Heart left ventricle (tissue), 16 donors: ENCODE measurements around the gene CDH13. TPM values are rescaled to one million over a fixed set of nuclear protein-coding genes. Genes with fewer than 3 reads are reported as not detected.

ENCODE experiments used
- ATAC-seq, 4 donors: fragments of 200-7000 bp; cut with Tn5 transposase; one replicate each; pipeline ENCODE4 v1.9.1; 2020 to 2022; ENCODE audit warnings: moderate library complexity in 4 of 4, mild to moderate bottlenecking in 3 of 4, moderate number of reproducible peaks in 1 of 4
- DNase-seq, 5 donors: peaks; one replicate each; pipeline ENCODE4 v3.0.0-alpha.2; 2020
- H3K27ac ChIP-seq, 12 donors: fragments of 200-600 bp; sonication (generic) in 4 of 12; one replicate each; pipeline versions ENCODE4 v1.5.0 to v1.8.0; 2016 to 2022; ENCODE audit warnings: mild to moderate bottlenecking in 2 of 12
- H3K27me3 ChIP-seq, 9 donors: fragments of 200-600 bp; sonication (generic) in 2 of 9; one replicate each; pipeline versions ENCODE4 v1.5.1 to v1.8.0; 2016 to 2022; ENCODE audit warnings: mild to moderate bottlenecking in 3 of 9
- H3K36me3 ChIP-seq, 9 donors: fragments of 200-600 bp; sonication (generic) in 2 of 9; one replicate each; pipeline versions ENCODE4 v1.5.0 to v1.8.0; 2018 to 2022; ENCODE audit warnings: mild to moderate bottlenecking in 2 of 9
- H3K4me1 ChIP-seq, 12 donors: fragments of 200-600 bp; sonication (generic) in 4 of 12; one replicate each; pipeline versions ENCODE4 v1.5.0 to v1.8.0; 2016 to 2022; ENCODE audit warnings: mild to moderate bottlenecking in 3 of 12
- H3K4me3 ChIP-seq, 12 donors: fragments of 200-600 bp; sonication (generic) in 4 of 12; one replicate each; pipeline versions ENCODE4 v1.5.0 to v1.8.0; 2017 to 2022; ENCODE audit warnings: mild to moderate bottlenecking in 9 of 12, moderate library complexity in 4 of 12
- H3K9me3 ChIP-seq, 12 donors: fragments of 200-600 bp; sonication (generic) in 4 of 12; one replicate each; pipeline versions ENCODE4 v1.5.0 to v1.8.0; 2016 to 2022; ENCODE audit warnings: mild to moderate bottlenecking in 1 of 12
- POLR2A ChIP-seq, 2 donors: fragments of 450-650 bp; IDR thresholded peaks; one replicate each; pipeline ENCODE4 v1.6.1; 2017; ENCODE audit warnings: antibody characterized with exemption in 2 of 2, mild to moderate bottlenecking in 2 of 2, moderate library complexity in 2 of 2
- WGBS, 4 donors: extraction: QIAGEN DNeasy Blood & Tissue Kit in 2 of 4; methylation state at CpG; one replicate each; pipeline versions ENCODE4 v1.1.5 to v1.1.7; 2013 to 2018; 5-methylcytosine and 5-hydroxymethylcytosine counted together
- intact Hi-C, 10 donors: fragments of 100-400 bp; cut with DNase I; formaldehyde crosslinking; loops; one replicate each; pipeline versions ENCODE4 v1.11.1 to v1.14.2; 2022
- polyA plus RNA-seq, 2 donors: library from polyadenylated mRNA; stranded (reverse); fragments of 200-250 nt; gene quantifications; one replicate each; pipeline ENCODE4 v1.2.3, GENCODE V29; 2013
- total RNA-seq, 9 donors: library from RNA; depleted of rRNA in 2 of 9; stranded (reverse); fragments of >200 nt in 2 of 9; fragmentation: NEBNext Ultra II Directional in 3 of 9; extraction: Animal tissue kit (Norgen Biotek cat#: 25700) in 3 of 9; gene quantifications; one replicate each; pipeline versions ENCODE4 v1.1.0 to v1.2.4, GENCODE V29; 2016 to 2023
- TF ChIP-seq, protein P1 (sequence below), 12 donors: fragments of 200-600 bp; sonication (generic) in 4 of 12; IDR thresholded peaks; one replicate each; pipeline versions ENCODE4 v1.5.0 to v1.8.0; 2018 to 2022; ENCODE audit warnings: antibody characterized with exemption in 12 of 12, mild to moderate bottlenecking in 5 of 12
- donor health status: ischemic (EF 13 %, LVEDD 7.1; RV severe dilation, severe dysfunction).
- donor health status: healthy with polysubstance abuse.
- donor health status: DM: no; HTN: yes; CAD: no.
- donor health status: DM: no; HTN: no; CAD: no.
- donor health status: ischemic (EF 25% LVEDD 6.9; RV normal size, moderate dysfunction).
- donor health status: ischemic (EF 25% LVEDD 5.7; RV mildly dilated, moderate dysfunction).
- donor health status: healthy.
- donor health status: DM: yes; HTN: yes; CAD: no.
- donor health status: ischemic (EF 35%, LVEDD 5.7; RV mildly dilated, moderate dysfunction).
- donor health status: nonischemic (EF 11% LVEDD 7.7; RV severe dilation, severe dysfunction).
- donor health status: DM: yes; HTN: yes; CAD: no.
- donor health status: PGD.
- donor health status: ischemic (EF 29% LVEDD 5.4; RV normal size, mild dysfunction).
- donor health status: nonischemic (EF 23%, LVEDD 6.1; RV moderate dilation, normal function).

CDH13 gene
- total and polyA plus RNA-seq, 11 donors: 15.0 to 172 (median 137) TPM

DNA sequence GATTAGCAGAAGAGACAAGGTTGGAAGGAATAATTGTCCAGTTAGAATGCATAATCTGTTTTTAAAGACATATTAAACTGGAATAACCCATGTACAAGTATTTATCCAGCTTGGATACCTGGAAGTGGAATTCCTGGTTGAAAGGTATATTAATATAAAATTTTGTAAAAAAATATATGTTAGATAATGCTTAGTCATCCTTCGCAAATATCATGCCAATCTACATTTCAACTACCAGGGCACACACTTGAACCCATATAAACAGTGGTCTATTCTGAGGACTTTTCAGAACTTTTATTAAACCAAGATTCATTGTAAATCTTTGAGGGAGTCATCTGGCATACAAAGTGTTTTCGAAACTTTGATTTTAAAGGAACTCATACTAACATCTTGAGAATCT is 911.9 kb downstream of the CDH13 start:
- H3K27ac ChIP-seq: no peak overlapping the region
- no peak overlapping the region for H3K4me3 ChIP-seq
- ATAC-seq: no peak
- 95 to 99% (median 97%) methylated on average over 2 of the region's 2 CpGs for WGBS, 4 donors
- no peaks in the 10 kb centered on the region for H3K9me3 ChIP-seq
- H3K4me1 ChIP-seq: no peaks in the 10 kb centered on the region
- intact Hi-C loops: no loop called here
- H3K27me3 ChIP-seq: no peaks in the 10 kb centered on the region
- no peak for TF ChIP-seq POLR2A (IDR thresholded peaks at IDR 0.05)
- TF ChIP-seq, protein P1, sequence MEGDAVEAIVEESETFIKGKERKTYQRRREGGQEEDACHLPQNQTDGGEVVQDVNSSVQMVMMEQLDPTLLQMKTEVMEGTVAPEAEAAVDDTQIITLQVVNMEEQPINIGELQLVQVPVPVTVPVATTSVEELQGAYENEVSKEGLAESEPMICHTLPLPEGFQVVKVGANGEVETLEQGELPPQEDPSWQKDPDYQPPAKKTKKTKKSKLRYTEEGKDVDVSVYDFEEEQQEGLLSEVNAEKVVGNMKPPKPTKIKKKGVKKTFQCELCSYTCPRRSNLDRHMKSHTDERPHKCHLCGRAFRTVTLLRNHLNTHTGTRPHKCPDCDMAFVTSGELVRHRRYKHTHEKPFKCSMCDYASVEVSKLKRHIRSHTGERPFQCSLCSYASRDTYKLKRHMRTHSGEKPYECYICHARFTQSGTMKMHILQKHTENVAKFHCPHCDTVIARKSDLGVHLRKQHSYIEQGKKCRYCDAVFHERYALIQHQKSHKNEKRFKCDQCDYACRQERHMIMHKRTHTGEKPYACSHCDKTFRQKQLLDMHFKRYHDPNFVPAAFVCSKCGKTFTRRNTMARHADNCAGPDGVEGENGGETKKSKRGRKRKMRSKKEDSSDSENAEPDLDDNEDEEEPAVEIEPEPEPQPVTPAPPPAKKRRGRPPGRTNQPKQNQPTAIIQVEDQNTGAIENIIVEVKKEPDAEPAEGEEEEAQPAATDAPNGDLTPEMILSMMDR (IDR thresholded peaks at IDR 0.05): no peak
- no peak for DNase-seq
- H3K36me3 ChIP-seq: no peaks in the 10 kb centered on the region

DNA sequence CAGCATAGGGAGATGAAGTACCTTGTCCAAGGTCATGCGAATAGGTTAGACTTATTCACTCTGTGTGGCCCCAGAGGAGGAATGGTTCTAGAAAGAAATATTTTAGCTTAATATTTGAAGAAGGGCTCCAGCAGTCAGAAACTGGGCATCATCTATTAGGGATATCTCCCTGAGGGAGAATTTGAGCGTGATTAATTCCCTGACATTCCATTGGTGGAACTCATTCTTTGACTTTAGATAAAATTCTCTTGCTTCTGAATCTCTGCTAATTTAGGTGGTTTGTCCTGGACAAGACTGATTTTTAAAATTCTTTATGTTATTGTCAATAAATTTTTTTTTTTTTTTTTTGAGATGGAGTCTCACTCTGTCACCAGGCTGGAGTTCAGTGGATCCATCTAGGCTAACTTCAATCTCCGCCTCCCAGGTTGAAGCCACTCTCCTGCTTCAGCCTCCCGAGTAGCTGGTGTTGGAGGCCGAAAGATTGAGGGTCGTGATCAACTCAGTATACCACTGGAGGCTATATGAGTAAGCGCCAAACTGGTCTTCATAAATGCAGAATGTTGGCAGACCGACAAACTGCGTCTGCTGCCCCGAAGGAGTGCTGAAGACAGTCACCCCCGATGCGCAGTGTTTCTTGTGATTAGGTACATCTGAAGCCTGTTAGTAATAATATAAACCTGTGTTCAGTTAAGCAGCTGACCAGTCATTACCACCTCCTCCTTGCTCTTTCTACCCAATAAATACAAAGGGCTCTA is 913.1 kb downstream of the CDH13 start:
- 86 to 97% (median 94%) methylated on average over 12 of the region's 12 CpGs for WGBS, 4 donors
- TF ChIP-seq POLR2A (IDR thresholded peaks at IDR 0.05): no peak
- TF ChIP-seq, protein P1 (IDR thresholded peaks at IDR 0.05): no peak
- no peak overlapping the region for H3K27ac ChIP-seq
- DNase-seq (no peak), ATAC-seq (no peak)
- no peaks in the 10 kb centered on the region for H3K9me3 ChIP-seq
- no peak overlapping the region for H3K4me3 ChIP-seq
- no peaks in the 10 kb centered on the region for H3K36me3 ChIP-seq
- intact Hi-C loops: no loop called here
- H3K4me1 ChIP-seq: no peaks in the 10 kb centered on the region
- H3K27me3 ChIP-seq: no peaks in the 10 kb centered on the region

GRCh38 chr16:83541231-83541630 is 914.5 kb downstream of the CDH13 start:
- 82 to 100% (median 88%) methylated on average over 1 of the region's 1 CpG for WGBS, 4 donors
- no peaks in the 10 kb centered on the region for H3K27me3 ChIP-seq
- ATAC-seq (no peak), DNase-seq (no peak)
- H3K4me3 ChIP-seq: no peak overlapping the region
- H3K27ac ChIP-seq: no peak overlapping the region
- TF ChIP-seq, protein P1 (IDR thresholded peaks at IDR 0.05): no peak
- TF ChIP-seq POLR2A (IDR thresholded peaks at IDR 0.05): no peak
- no peaks in the 10 kb centered on the region for H3K36me3 ChIP-seq
- intact Hi-C loops: no loop called here
- H3K9me3 ChIP-seq: no peaks in the 10 kb centered on the region
- H3K4me1 ChIP-seq: no peaks in the 10 kb centered on the region

DNA sequence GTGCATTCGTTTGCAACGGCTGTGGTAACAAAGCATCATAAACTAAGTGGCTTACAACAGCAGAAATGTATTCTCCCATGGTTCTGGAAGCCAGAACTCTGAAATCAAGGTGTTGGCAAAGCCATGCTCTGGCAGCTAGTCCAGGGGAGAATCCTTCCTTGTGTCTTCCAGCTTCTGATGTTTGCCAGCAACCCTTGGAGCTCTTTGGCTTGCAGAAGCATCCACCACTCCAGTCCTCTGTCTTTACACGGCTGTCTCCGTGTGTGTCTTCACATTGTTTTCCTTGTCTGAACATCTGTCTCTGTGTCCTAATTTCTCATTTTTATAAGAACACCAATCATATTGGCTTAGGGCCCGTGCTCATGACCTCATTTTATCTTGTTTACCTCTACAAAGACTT is 915.7 kb downstream of the CDH13 start:
- Histone ChIP-seq H3K36me3 (no peaks in the 10 kb centered on the region), H3K9me3 (no peaks in the 10 kb centered on the region), H3K4me1 (no peaks in the 10 kb centered on the region), H3K27ac (no peak overlapping the region), H3K27me3 (no peaks in the 10 kb centered on the region), H3K4me3 (no peak overlapping the region)
- DNase-seq: no peak
- intact Hi-C loops: no loop called here
- TF ChIP-seq, protein P1 (IDR thresholded peaks at IDR 0.05): no peak
- no peak for TF ChIP-seq POLR2A (IDR thresholded peaks at IDR 0.05)
- WGBS, 4 donors: 84 to 88% (median 86%) methylated on average over 5 of the region's 5 CpGs
- ATAC-seq: no peak
